Placental pericyte (primary cell): ENCODE measurements around the gene SYNE1. TPM values are rescaled to one million over a fixed set of nuclear protein-coding genes. Genes with fewer than 3 reads are reported as not detected.

Experiments
- small RNA-seq: library from RNA; depleted of rRNA; stranded (forward); fragments of <200 nt; gene quantifications from one replicate; pipeline ENCODE3, GENCODE V24; 2012; ENCODE audit warnings: low replicate concordance
- total RNA-seq: library from RNA; depleted of rRNA; stranded (reverse); fragments of >200 nt; gene quantifications from 2 replicates; pipeline ENCODE4 v1.2.3, GENCODE V29; 2012

The SYNE1 gene
- total RNA-seq = 153 and 183 TPM in 2 replicates

GRCh38 chr6:152637296-152638047 is at the start of gene SYNE1:
SYNE1 (minus strand) TSS chr6:152637362; CDS start chr6:152628331, 9,031 bp downstream.

Small RNA genes within 50 kb of the gene (small RNA-seq; reads per million reads assigned to genes)
- gene RNA5SP223 = not detected

Other genes starting within 250 kb of the SYNE1 start
- under 0.01 and 3.6 TPM in 2 replicates for gene MYCT1, start 60.5 kb upstream of the SYNE1 start, total RNA-seq
- gene VIP, start 113.4 kb upstream of the SYNE1 start, total RNA-seq = 0.22 TPM in 1 of 2 replicates, not detected in the other